Measurements from ENCODE around the gene ZNF57.

The ZNF57 gene

GRCh38 chr19:2900296-2901252, at the start of gene ZNF57:
ZNF57 (plus strand) TSS chr19:2900928; CDS start chr19:2901046, 118 bp downstream.
- no peak for TF ChIP-seq Cebpa-rat (IDR thresholded peaks at IDR 0.05)
- Histone ChIP-seq H3K27ac (peak within 1 kb of the TSS; percentile 64 to 91 (median 85); a peak in 21 of 22 replicates), H3K4me2 (peak within 1 kb of the TSS; percentile 76 to 94 (median 86)), H3K9ac (peak within 1 kb of the TSS; percentile 73 to 90 (median 83)), H3K27me3 (no peaks in the 10 kb centered on the region), H3K9me3 (replicated peaks in 1 of 11) (peaks cover 32 to 47% (median 42%) of the 10 kb centered on the region in 11 experiments), H4K20me1 (peaks cover 0 to 31% (median 24%) of the 10 kb centered on the region in 11 experiments; a peak in 13 of 22 replicates), H3K4me1 (peaks cover 20 to 39% (median 37%) of the 10 kb centered on the region in 10 experiments), H3K36me3 (peaks cover 0 to 27% (median 15%) of the 10 kb centered on the region in 11 experiments; a peak in 18 of 22 replicates), H3K4me3 (peak within 1 kb of the TSS; percentile 64 to 90 (median 82))

GRCh38 chr19:2852598-2852997, 48.1 kb upstream of the ZNF57 start:
- TF ChIP-seq Cebpa-rat (IDR thresholded peaks at IDR 0.05), result no peak
- Histone ChIP-seq H4K20me1 (no peaks in the 10 kb centered on the region), H3K4me3 (peak overlapping the region; percentile 14 to 48 (median 34); a peak in 15 of 20 replicates), H3K4me1 (peaks cover 0 to 10% (median 2%) of the 10 kb centered on the region in 10 experiments; a peak in 8 of 20 replicates), H3K36me3 (peaks cover 85 to 99% (median 96%) of the 10 kb centered on the region in 11 experiments), H3K27me3 (0 out of 22 replicates have a peak, but pooled peaks cover 0 to 5% (median 0%) of the 10 kb centered on the region in 11 experiments), H3K4me2 (no peak overlapping the region), H3K9ac (no peak overlapping the region), H3K9me3 (replicated peaks in 1 of 11) (peaks cover 100% of the 10 kb centered on the region in 11 experiments), H3K27ac (no peak overlapping the region)

- H3K27me3 ChIP-seq, result 0 out of 22 replicates have a peak, but pooled peaks cover 0 to 5% (median 0%) of the 10 kb centered on the region in 11 experiments
- TF ChIP-seq Cebpa-rat (IDR thresholded peaks at IDR 0.05), result no peak
- H3K4me3 ChIP-seq, result peak overlapping the region; percentile 13 to 48 (median 32); a peak in 17 of 20 replicates
- peaks cover 86 to 99% (median 96%) of the 10 kb centered on the region in 11 experiments for H3K36me3 ChIP-seq
- H4K20me1 ChIP-seq, result no peaks in the 10 kb centered on the region
- peaks cover 100% of the 10 kb centered on the region in 11 experiments for H3K9me3 ChIP-seq (replicated peaks in 1 of 11)
- no peak overlapping the region for H3K27ac ChIP-seq
- no peak overlapping the region for H3K9ac ChIP-seq
- H3K4me2 ChIP-seq, result no peak overlapping the region
- peaks cover 0 to 10% (median 2%) of the 10 kb centered on the region in 10 experiments; a peak in 8 of 20 replicates for H3K4me1 ChIP-seq
Measured at GRCh38 chr19:2853015-2853606, 47.6 kb upstream of the ZNF57 start.

GRCh38 chr19:2854849-2855248, 45.9 kb upstream of the ZNF57 start:
- 0 out of 22 replicates have a peak, but pooled peaks cover 0 to 5% (median 0%) of the 10 kb centered on the region in 11 experiments for H3K27me3 ChIP-seq
- peak overlapping the region in 7 of 10 experiments; percentile 0 to 30 (median 8); a peak in 5 of 20 replicates for H3K4me3 ChIP-seq
- no peak overlapping the region for H3K27ac ChIP-seq
- no peak overlapping the region for H3K9ac ChIP-seq
- H3K4me2 ChIP-seq, result no peak overlapping the region
- H4K20me1 ChIP-seq, result no peaks in the 10 kb centered on the region
- no peak for TF ChIP-seq Cebpa-rat (IDR thresholded peaks at IDR 0.05)
- H3K36me3 ChIP-seq, result peaks cover 80 to 99% (median 93%) of the 10 kb centered on the region in 11 experiments
- H3K9me3 ChIP-seq (replicated peaks in 1 of 11), result peaks cover 99 to 100% (median 100%) of the 10 kb centered on the region in 11 experiments
- peaks cover 0 to 7% (median 2%) of the 10 kb centered on the region in 10 experiments; a peak in 8 of 20 replicates for H3K4me1 ChIP-seq

GRCh38 chr19:2856457-2857050, 44.2 kb upstream of the ZNF57 start:
- no peak for TF ChIP-seq Cebpa-rat (IDR thresholded peaks at IDR 0.05)
- Histone ChIP-seq H3K9ac (no peak overlapping the region), H3K27me3 (0 out of 22 replicates have a peak, but pooled peaks cover 0 to 5% (median 0%) of the 10 kb centered on the region in 11 experiments), H4K20me1 (no peaks in the 10 kb centered on the region), H3K4me1 (no peaks in the 10 kb centered on the region; a peak in 1 of 20 replicates), H3K4me2 (no peak overlapping the region), H3K9me3 (replicated peaks in 1 of 11) (peaks cover 82 to 100% (median 89%) of the 10 kb centered on the region in 11 experiments), H3K4me3 (no peak overlapping the region), H3K27ac (no peak overlapping the region), H3K36me3 (peaks cover 63 to 82% (median 76%) of the 10 kb centered on the region in 11 experiments)

GRCh38 chr19:2858864-2859263, 41.9 kb upstream of the ZNF57 start:
- no peak overlapping the region for H3K27ac ChIP-seq
- peaks cover 72 to 94% (median 76%) of the 10 kb centered on the region in 11 experiments for H3K9me3 ChIP-seq (replicated peaks in 1 of 11)
- no peak for TF ChIP-seq Cebpa-rat (IDR thresholded peaks at IDR 0.05)
- no peak overlapping the region for H3K9ac ChIP-seq
- H3K4me2 ChIP-seq, result no peak overlapping the region
- no peaks in the 10 kb centered on the region for H4K20me1 ChIP-seq
- H3K4me1 ChIP-seq, result peaks cover 0 to 6% (median 0%) of the 10 kb centered on the region in 10 experiments; a peak in 4 of 20 replicates
- peaks cover 40 to 58% (median 53%) of the 10 kb centered on the region in 11 experiments for H3K36me3 ChIP-seq
- no peaks in the 10 kb centered on the region for H3K27me3 ChIP-seq
- no peak overlapping the region for H3K4me3 ChIP-seq

- Histone ChIP-seq H3K36me3 (peaks cover 0 to 9% (median 5%) of the 10 kb centered on the region in 11 experiments; a peak in 12 of 22 replicates), H3K9me3 (replicated peaks in 1 of 11) (peaks cover 45 to 87% (median 51%) of the 10 kb centered on the region in 11 experiments), H3K4me1 (peaks cover 10 to 51% (median 37%) of the 10 kb centered on the region in 10 experiments; a peak in 19 of 20 replicates), H3K9ac (no peak overlapping the region), H3K4me3 (no peak overlapping the region), H3K4me2 (peak overlapping the region in 2 of 11 experiments; percentile 74 to 75; a peak in 3 of 22 replicates), H3K27me3 (no peaks in the 10 kb centered on the region), H3K27ac (peak overlapping the region in 6 of 11 experiments; percentile 59 to 84 (median 80); a peak in 8 of 22 replicates), H4K20me1 (no peaks in the 10 kb centered on the region)
- TF ChIP-seq Cebpa-rat (IDR thresholded peaks at IDR 0.05), result no peak
Measured at GRCh38 chr19:2863816-2864215, 36.9 kb upstream of the ZNF57 start.

Measured in BLaER1 treated with 17β-estradiol and CSF1 and Interleukin-3, amounts not matched to agents 10 nM and 100 nM (cell line).